Muscle layer of colon (tissue), 2 donors: ENCODE results near the gene NQO2.
"Not testable (repeated sequence)": the region's sequence is repeated elsewhere in the genome, so short reads cannot be mapped to it uniquely, and the experiment has no call there.

Source experiments
- H3K27ac ChIP-seq: one replicate; pipeline ENCODE4 v1.7.0; 2013; ENCODE audit warnings: low read depth, mild to moderate bottlenecking, low read length, moderate library complexity
- H3K27me3 ChIP-seq, 2 donors: one replicate each; pipeline ENCODE4 v1.7.0; 2013; ENCODE audit warnings: low read length in 2 of 2, mild to moderate bottlenecking in 2 of 2; ENCODE audit not compliant: insufficient read depth in 2 of 2, control insufficient read depth in 1 of 2
- H3K36me3 ChIP-seq: one replicate; pipeline ENCODE4 v1.7.0; 2013; ENCODE audit warnings: mild to moderate bottlenecking, low read length; ENCODE audit not compliant: insufficient read depth
- H3K4me1 ChIP-seq: one replicate; pipeline ENCODE4 v1.7.0; 2013; ENCODE audit warnings: mild to moderate bottlenecking, low read length; ENCODE audit not compliant: insufficient read depth
- H3K4me3 ChIP-seq, 2 donors: one replicate each; pipeline ENCODE4 v1.7.0; 2013; ENCODE audit warnings: low read length in 2 of 2, low read depth in 1 of 2, mild to moderate bottlenecking in 1 of 2, moderate library complexity in 1 of 2
- H3K9ac ChIP-seq: one replicate; pipeline ENCODE4 v1.7.0; 2013; ENCODE audit warnings: low read length
- H3K9me3 ChIP-seq: one replicate; pipeline ENCODE4 v1.7.0; 2013; ENCODE audit warnings: mild to moderate bottlenecking, low read length
- donor health status: abdominal sarcoma.
- donor health status: Adenocarcinoma of cecum.

The NQO2 gene

GRCh38 chr6:3008712-3009265 lies 9.1 kb downstream of the NQO2 start:
- peaks cover 66% of the 10 kb centered on the region for H3K36me3 ChIP-seq

GRCh38 chr6:3009930-3010329 lies 10.2 kb downstream of the NQO2 start:
- Histone ChIP-seq H3K27me3 (no peaks in the 10 kb centered on the region), H3K27ac (no peak overlapping the region), H3K4me1 (no peaks in the 10 kb centered on the region), H3K36me3 (peaks cover 69% of the 10 kb centered on the region), H3K9ac (no peak overlapping the region), H3K9me3 (no peaks in the 10 kb centered on the region), H3K4me3 (no peak overlapping the region)

More at GRCh38 chr6:3008712-3009265, 9.1 kb downstream of the NQO2 start:
- not testable (repeated sequence) for H3K4me3 ChIP-seq, H3K9ac ChIP-seq, H3K9me3 ChIP-seq, H3K4me1 ChIP-seq, H3K27ac ChIP-seq, H3K27me3 ChIP-seq

GRCh38 chr6:3011158-3011557 lies 11.5 kb downstream of the NQO2 start:
- H3K36me3 ChIP-seq: peaks cover 64% of the 10 kb centered on the region
- H3K27me3 ChIP-seq: no peaks in the 10 kb centered on the region
- H3K4me1 ChIP-seq: no peaks in the 10 kb centered on the region
- H3K4me3 ChIP-seq: no peak overlapping the region
- H3K9ac ChIP-seq: no peak overlapping the region
- no peak overlapping the region for H3K27ac ChIP-seq
- no peaks in the 10 kb centered on the region for H3K9me3 ChIP-seq

DNA sequence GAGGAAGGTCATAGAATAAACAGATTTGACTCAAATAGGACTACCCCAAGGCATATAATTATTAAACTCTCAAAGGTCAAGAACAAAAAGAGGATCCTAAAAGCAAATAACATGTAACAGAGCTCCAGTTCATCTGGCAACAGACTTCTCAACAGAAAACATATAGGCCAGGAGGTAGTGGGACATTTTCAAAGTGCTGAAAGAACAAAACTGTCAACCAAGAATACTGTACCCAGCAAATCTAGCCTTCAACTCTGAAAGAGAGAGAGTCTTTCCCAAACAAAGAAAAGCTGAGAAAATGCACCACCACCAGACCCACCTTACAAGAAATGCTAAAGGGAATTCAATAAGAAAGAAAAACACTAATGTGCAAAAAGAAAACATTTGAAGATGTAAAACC lies 11.9 kb downstream of the NQO2 start:
- H3K9ac ChIP-seq: no peak overlapping the region
- H3K36me3 ChIP-seq: peaks cover 62% of the 10 kb centered on the region
- no peak overlapping the region for H3K4me3 ChIP-seq
- no peak overlapping the region for H3K27ac ChIP-seq
- H3K9me3 ChIP-seq: no peaks in the 10 kb centered on the region
- H3K4me1 ChIP-seq: no peaks in the 10 kb centered on the region
- H3K27me3 ChIP-seq: no peaks in the 10 kb centered on the region

DNA sequence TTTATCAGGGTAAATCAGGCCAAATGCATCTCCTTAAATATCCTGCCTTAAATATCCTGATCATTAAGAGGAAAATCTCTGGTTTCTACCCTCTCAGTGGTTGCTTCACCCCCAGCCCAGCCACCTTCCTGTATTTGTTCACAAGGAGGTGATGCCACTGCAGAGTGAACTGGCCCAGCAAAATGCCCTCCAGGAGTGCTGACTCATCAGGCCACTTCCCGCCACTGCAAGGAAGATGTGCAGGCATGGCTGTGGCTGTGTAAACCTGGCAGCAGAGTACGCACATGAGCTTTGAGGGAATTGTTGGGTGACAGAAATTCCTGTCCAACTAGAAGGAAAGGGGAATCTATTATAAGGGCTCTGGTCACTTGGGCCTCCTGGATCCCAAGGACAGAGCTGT lies 13.8 kb downstream of the NQO2 start:
- no peaks in the 10 kb centered on the region for H3K4me1 ChIP-seq
- no peak overlapping the region for H3K4me3 ChIP-seq
- no peaks in the 10 kb centered on the region for H3K9me3 ChIP-seq
- H3K27ac ChIP-seq: no peak overlapping the region
- H3K27me3 ChIP-seq: no peaks in the 10 kb centered on the region
- no peak overlapping the region for H3K9ac ChIP-seq
- peaks cover 55% of the 10 kb centered on the region for H3K36me3 ChIP-seq

- no peaks in the 10 kb centered on the region for H3K27me3 ChIP-seq
- no peak overlapping the region for H3K9ac ChIP-seq
- H3K36me3 ChIP-seq: peaks cover 56% of the 10 kb centered on the region
- no peak overlapping the region for H3K4me3 ChIP-seq
- H3K27ac ChIP-seq: no peak overlapping the region
- no peaks in the 10 kb centered on the region for H3K4me1 ChIP-seq
- H3K9me3 ChIP-seq: no peaks in the 10 kb centered on the region
These were observed 14.4 kb downstream of the NQO2 start for GRCh38 chr6:3013901-3014674.

DNA sequence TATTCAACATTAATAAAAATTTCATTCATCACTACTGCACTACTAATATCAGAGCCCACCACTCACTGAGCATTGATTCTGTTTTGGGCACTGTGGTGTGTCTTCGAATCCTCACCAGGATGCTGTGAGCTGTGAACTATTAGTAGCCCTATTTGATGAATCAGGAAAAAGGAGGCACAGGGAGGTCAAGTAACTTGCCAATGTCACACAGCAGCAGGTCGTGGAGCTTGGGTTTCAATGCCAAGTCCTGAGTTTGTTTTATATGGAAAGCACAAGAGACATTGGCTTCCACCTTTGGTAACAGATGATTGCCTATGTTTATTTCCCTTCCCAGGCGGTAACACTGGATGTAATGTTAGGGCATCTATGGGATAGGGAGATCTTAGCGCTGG lies 15.0 kb downstream of the NQO2 start:
- no peaks in the 10 kb centered on the region for H3K27me3 ChIP-seq
- H3K36me3 ChIP-seq: peaks cover 60% of the 10 kb centered on the region
- no peak overlapping the region for H3K4me3 ChIP-seq
- no peak overlapping the region for H3K9ac ChIP-seq
- H3K9me3 ChIP-seq: no peaks in the 10 kb centered on the region
- H3K27ac ChIP-seq: no peak overlapping the region
- H3K4me1 ChIP-seq: no peaks in the 10 kb centered on the region

- H3K4me3 ChIP-seq: no peak overlapping the region
- H3K36me3 ChIP-seq: peaks cover 60% of the 10 kb centered on the region
- H3K27me3 ChIP-seq: no peaks in the 10 kb centered on the region
- no peak overlapping the region for H3K27ac ChIP-seq
- H3K9ac ChIP-seq: no peak overlapping the region
- no peaks in the 10 kb centered on the region for H3K9me3 ChIP-seq
- no peaks in the 10 kb centered on the region for H3K4me1 ChIP-seq
These were observed 15.4 kb downstream of the NQO2 start for GRCh38 chr6:3015144-3015543.

- H3K9ac ChIP-seq: no peak overlapping the region
- H3K27ac ChIP-seq: no peak overlapping the region
- no peak overlapping the region for H3K4me3 ChIP-seq
- no peaks in the 10 kb centered on the region for H3K9me3 ChIP-seq
- peaks cover 54% of the 10 kb centered on the region for H3K36me3 ChIP-seq
- H3K27me3 ChIP-seq: no peaks in the 10 kb centered on the region
- H3K4me1 ChIP-seq: no peaks in the 10 kb centered on the region
These were observed 17.0 kb downstream of the NQO2 start for GRCh38 chr6:3016473-3017280.

- Histone ChIP-seq H3K36me3 (peaks cover 47% of the 10 kb centered on the region), H3K27ac (no peak overlapping the region), H3K4me1 (no peaks in the 10 kb centered on the region)
These were observed 17.6 kb downstream of the NQO2 start for GRCh38 chr6:3017304-3017703.

GRCh38 chr6:3019065-3019464 lies 19.4 kb downstream of the NQO2 start:
- Histone ChIP-seq H3K9ac (no peak overlapping the region), H3K27me3 (no peaks in the 10 kb centered on the region), H3K36me3 (peaks cover 37% of the 10 kb centered on the region), H3K27ac (no peak overlapping the region), H3K4me3 (no peak overlapping the region), H3K9me3 (no peaks in the 10 kb centered on the region), H3K4me1 (peaks cover 8% of the 10 kb centered on the region)

More at GRCh38 chr6:3017304-3017703, 17.6 kb downstream of the NQO2 start:
- Histone ChIP-seq H3K4me3 (no peak overlapping the region), H3K9ac (no peak overlapping the region), H3K9me3 (no peaks in the 10 kb centered on the region), H3K27me3 (no peaks in the 10 kb centered on the region)
